GM18867 (cell line): ENCODE results near the gene MTRR.

Source experiments
- ATAC-seq: cut with Tn5 transposase; IDR thresholded peaks from one replicate; pipeline ENCODE4 v1.9.1; 2021; ENCODE audit warnings: mild to moderate bottlenecking, moderate library complexity; ENCODE audit not compliant: unreplicated experiment

Gene MTRR

GRCh38 chr5:7856855-7857254 lies 12.1 kb upstream of the MTRR start:
- no peak for ATAC-seq

- ATAC-seq, result no peak
Measured at GRCh38 chr5:7857361-7857760, 11.6 kb upstream of the MTRR start.

- ATAC-seq, result no peak
Measured at GRCh38 chr5:7857926-7858632, 10.9 kb upstream of the MTRR start.

- no peak for ATAC-seq
Measured at GRCh38 chr5:7866196-7866595, 2.8 kb upstream of the MTRR start.

- no peak for ATAC-seq
Measured at GRCh38 chr5:7867260-7867659, 1.7 kb upstream of the MTRR start.

- ATAC-seq, result no peak
Measured at GRCh38 chr5:7868427-7868772, 548 bp upstream of the MTRR start.

GRCh38 chr5:7869474-7870136 lies 657 bp downstream of the MTRR start:
- peak; percentile 28 for ATAC-seq

- ATAC-seq, result peak; percentile 23
Measured at GRCh38 chr5:7871653-7872052, 2.7 kb downstream of the MTRR start.

GRCh38 chr5:7872517-7873130 lies 3.7 kb downstream of the MTRR start:
- no peak for ATAC-seq

- peak; percentile 19 for ATAC-seq
Measured at GRCh38 chr5:7873216-7873615, 4.3 kb downstream of the MTRR start.

- ATAC-seq, result no peak
Measured at GRCh38 chr5:7874639-7875038, 5.7 kb downstream of the MTRR start.

GRCh38 chr5:7875151-7875550 lies 6.2 kb downstream of the MTRR start:
- ATAC-seq, result no peak

GRCh38 chr5:7876867-7877266 lies 7.9 kb downstream of the MTRR start:
- peak; percentile 61 for ATAC-seq

GRCh38 chr5:7877851-7878250 lies 8.9 kb downstream of the MTRR start:
- no peak for ATAC-seq

- ATAC-seq, result peak; percentile 94
Measured at GRCh38 chr5:7878381-7878873, 9.5 kb downstream of the MTRR start.

GRCh38 chr5:7881091-7881490 lies 12.1 kb downstream of the MTRR start:
- no peak for ATAC-seq

- ATAC-seq, result no peak
Measured at GRCh38 chr5:7881816-7882215, 12.9 kb downstream of the MTRR start.

GRCh38 chr5:7882926-7883325 lies 14.0 kb downstream of the MTRR start:
- ATAC-seq, result no peak

- no peak for ATAC-seq
Measured at GRCh38 chr5:7884491-7885267, 15.7 kb downstream of the MTRR start.

GRCh38 chr5:7886849-7887475 lies 18.0 kb downstream of the MTRR start:
- peak; percentile 75 for ATAC-seq

GRCh38 chr5:7888901-7889300 lies 20.0 kb downstream of the MTRR start:
- ATAC-seq, result no peak
